Astrocyte of the cerebellum (primary cell): ENCODE measurements around the gene SORCS3.

ENCODE experiments used
- DNase-seq: peaks from one replicate; pipeline ENCODE4 v3.0.0-alpha.2; 2011; ENCODE audit warnings: low read depth
- H3K4me3 ChIP-seq: 2 replicates; pipeline ENCODE4 v1.5.1; 2011; ENCODE audit warnings: mild to moderate bottlenecking, low read depth, low read length, moderate library complexity
- CTCF ChIP-seq: IDR thresholded peaks from 2 replicates; pipeline ENCODE4 v1.5.1; 2012; ENCODE audit warnings: low read length, low read depth, moderate library complexity, mild to moderate bottlenecking; ENCODE audit errors: missing control alignments
- in situ Hi-C: cut with HindIII; loops from 2 replicates; pipeline ENCODE4 v1.10.0; 2017; ENCODE audit warnings: low sequenced_read_pairs

SORCS3 gene

DNA sequence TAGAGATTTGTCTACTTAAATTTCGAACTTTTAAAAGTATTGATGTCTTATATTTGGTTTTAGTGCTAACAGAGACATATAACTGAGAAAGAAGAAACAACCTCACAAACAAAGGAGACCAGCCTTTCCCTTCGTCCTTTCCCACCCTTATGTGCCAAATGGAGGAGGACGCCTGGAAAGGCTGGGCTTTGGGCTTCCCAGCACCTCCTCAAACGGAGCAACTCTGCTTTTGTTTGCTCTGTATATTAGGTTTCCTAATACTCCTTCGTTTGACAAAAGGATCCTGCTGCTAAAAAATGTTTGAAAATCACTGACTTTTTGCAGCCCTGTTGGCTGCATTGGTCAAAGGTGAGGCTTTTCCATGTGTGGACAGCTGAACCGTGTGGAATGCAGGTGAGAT is 471.8 kb downstream of the SORCS3 start:
- in situ Hi-C loops = no loop called here
- no peak overlapping the region for H3K4me3 ChIP-seq
- no peak for TF ChIP-seq CTCF
- DNase-seq = no peak

DNA sequence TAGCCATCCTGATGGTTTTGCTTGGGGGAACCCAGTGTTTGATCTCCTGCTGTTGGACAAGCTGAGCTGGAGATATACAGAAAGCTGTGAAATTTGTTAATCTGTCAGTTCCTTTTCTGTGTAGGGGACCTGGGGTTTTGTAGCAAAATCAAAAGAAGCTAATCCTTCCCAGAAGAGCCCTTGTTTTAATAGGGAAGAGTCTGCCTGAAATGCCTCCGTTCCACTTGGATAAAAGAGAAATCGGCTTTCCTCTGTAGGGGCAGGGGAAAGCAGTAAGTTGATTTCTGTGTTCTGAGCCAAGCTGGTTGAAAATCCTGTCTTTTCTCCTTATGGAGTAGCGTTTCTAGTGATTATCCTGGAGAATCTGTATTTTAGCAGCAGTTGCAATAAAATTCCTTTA is 472.6 kb downstream of the SORCS3 start:
- no peak for TF ChIP-seq CTCF
- in situ Hi-C loops = no loop called here

DNA sequence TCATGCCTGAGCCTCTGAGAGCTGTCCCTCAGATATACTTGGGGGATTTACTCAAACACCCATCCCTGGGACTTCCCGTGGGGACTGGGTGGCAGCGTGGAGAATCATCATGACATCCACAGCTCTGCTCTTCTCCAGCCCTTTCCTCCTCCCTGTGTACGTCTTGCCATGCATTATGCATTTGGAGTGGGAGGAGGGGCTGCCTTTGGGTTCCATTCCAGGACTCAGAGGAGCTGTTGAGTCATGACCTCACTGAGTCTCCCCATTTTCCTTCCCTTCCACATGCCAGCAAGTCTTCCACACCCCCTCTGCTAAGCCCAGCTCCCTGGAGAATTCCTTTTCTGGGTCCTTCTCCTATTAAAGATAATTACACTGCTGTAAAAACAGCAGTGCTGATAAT is 480.7 kb downstream of the SORCS3 start:
- no peak for TF ChIP-seq CTCF
- no peak overlapping the region for H3K4me3 ChIP-seq
- in situ Hi-C loops = no loop called here
- no peak for DNase-seq

More for the DNA sequence above, 472.6 kb downstream of the SORCS3 start:
- no peak for DNase-seq
- no peak overlapping the region for H3K4me3 ChIP-seq

- no peak overlapping the region for H3K4me3 ChIP-seq
- in situ Hi-C loops = no loop called here
- no peak for DNase-seq
- no peak for TF ChIP-seq CTCF
Observed at GRCh38 chr10:105128111-105128510, 487.0 kb downstream of the SORCS3 start.

DNA sequence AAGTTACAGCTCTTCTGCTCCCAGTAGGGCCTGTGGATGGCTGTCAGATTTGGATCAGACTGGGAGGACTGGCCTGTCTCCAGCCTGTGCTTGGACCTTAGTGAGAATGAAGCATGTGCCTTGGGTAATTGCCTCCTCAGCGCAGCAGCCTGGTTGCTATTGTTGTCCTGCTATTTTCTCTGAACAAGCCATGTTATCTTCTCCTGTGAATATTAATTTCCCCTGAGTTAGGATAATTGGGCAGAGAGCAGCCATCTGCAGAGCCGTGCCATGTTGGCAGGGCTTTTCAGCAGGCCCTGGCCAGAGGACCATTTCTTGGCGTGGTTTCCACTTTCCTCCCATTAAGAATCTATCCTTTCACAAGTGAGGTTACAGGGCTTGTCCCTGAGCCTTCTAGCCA is 497.3 kb downstream of the SORCS3 start:
- no peak for TF ChIP-seq CTCF
- in situ Hi-C loops = no loop called here
- DNase-seq = no peak
- no peak overlapping the region for H3K4me3 ChIP-seq

- DNase-seq = no peak
- in situ Hi-C loops = no loop called here
- no peak overlapping the region for H3K4me3 ChIP-seq
- TF ChIP-seq CTCF = no peak
Observed at GRCh38 chr10:105139363-105139896, 498.3 kb downstream of the SORCS3 start.

DNA sequence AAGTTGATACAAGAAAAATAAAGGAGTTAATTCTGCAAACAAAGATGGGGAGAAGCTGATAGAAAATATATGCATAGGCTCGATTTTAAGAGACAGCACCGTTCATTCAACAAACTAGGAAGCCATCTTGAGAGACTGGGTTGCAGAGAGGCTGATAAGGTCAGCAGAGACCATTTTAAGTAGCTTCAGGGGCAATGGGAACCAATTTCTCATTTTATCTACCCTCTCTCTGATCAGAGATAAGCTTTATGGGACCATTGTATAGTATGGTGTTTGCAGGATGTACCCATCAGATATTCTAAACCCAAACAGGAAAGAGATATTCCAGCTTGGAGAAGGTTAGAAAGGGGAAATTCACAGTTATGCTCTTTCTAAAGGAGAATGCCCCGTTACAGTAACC is 499.5 kb downstream of the SORCS3 start:
- DNase-seq = no peak
- H3K4me3 ChIP-seq = no peak overlapping the region
- in situ Hi-C loops = no loop called here
- TF ChIP-seq CTCF = no peak
